CD4-positive, alpha-beta T cell (primary cell): Measurements from ENCODE around the gene SSBP3. TPM values are rescaled to one million over a fixed set of nuclear protein-coding genes. Genes with fewer than 3 reads are reported as not detected.

Experiments
- ATAC-seq: fragments of 200-7000 bp; cut with Tn5 transposase; one replicate; pipeline ENCODE4 v1.10.0; 2022; ENCODE audit warnings: mild to moderate bottlenecking; ENCODE audit not compliant: poor library complexity
- CTCF ChIA-PET: fragments of 350-600 bp; sonication (Branson Sonifier 250); formaldehyde crosslinking; loops from one replicate; lab custom pipeline; 2021; ENCODE audit warnings: antibody characterized with exemption, inconsistent platforms; lab: Charles Lee
- POLR2A ChIA-PET: fragments of 350-600 bp; sonication (Branson Sonifier 250); formaldehyde crosslinking; loops from one replicate; lab custom pipeline; 2021; ENCODE audit warnings: antibody characterized with exemption, inconsistent platforms; lab: Charles Lee
- DNase-seq, 14 experiments: peaks; one replicate each; pipeline ENCODE4 v3.0.0-alpha.2; 2013 to 2020; ENCODE audit warnings: mixed read lengths in 2 of 14
- H3K27ac ChIP-seq, 2 donors: one replicate each; pipeline versions ENCODE4 v1.5.1 to v1.7.0; 2013; ENCODE audit warnings: low read length in 2 of 2, low read depth in 1 of 2, mild to moderate bottlenecking in 1 of 2
- H3K27me3 ChIP-seq, 2 experiments: 1 replicate in 1 of 2; 2 replicates in 1 of 2; pipeline versions ENCODE4 v1.6.1 to v1.7.0; 2013; ENCODE audit warnings: low read length in 2 of 2, control low read depth in 1 of 2, mild to moderate bottlenecking in 1 of 2, moderate library complexity in 1 of 2; ENCODE audit not compliant: insufficient read depth in 2 of 2, control insufficient read depth in 1 of 2
- H3K36me3 ChIP-seq: one replicate; pipeline ENCODE4 v1.6.1; 2013; ENCODE audit warnings: low read length, control low read depth; ENCODE audit not compliant: insufficient read depth
- H3K4me1 ChIP-seq: one replicate; pipeline ENCODE4 v1.6.1; 2013; ENCODE audit warnings: low read length, control low read depth; ENCODE audit not compliant: insufficient read depth
- H3K4me3 ChIP-seq: one replicate; pipeline ENCODE4 v1.5.1; 2013; ENCODE audit warnings: mild to moderate bottlenecking, low read length, moderate library complexity
- H3K9me3 ChIP-seq, 2 experiments: 1 replicate in 1 of 2; 2 replicates in 1 of 2; pipeline versions ENCODE4 v1.6.1 to v1.7.0; 2013; ENCODE audit warnings: low read length in 2 of 2, mild to moderate bottlenecking in 2 of 2, control low read depth in 1 of 2, moderate library complexity in 1 of 2; ENCODE audit not compliant: control insufficient read depth in 1 of 2, insufficient read depth in 1 of 2
- H3K27ac Mint-ChIP-seq: one replicate; pipeline ENCODE4 v1.8.0; 2020; ENCODE audit warnings: mixed read lengths
- H3K27me3 Mint-ChIP-seq: one replicate; pipeline ENCODE4 v1.8.0; 2021; ENCODE audit warnings: mixed read lengths
- H3K36me3 Mint-ChIP-seq: one replicate; pipeline ENCODE4 v1.8.0; 2021; ENCODE audit warnings: low read depth, mixed read lengths
- H3K4me1 Mint-ChIP-seq: one replicate; pipeline ENCODE4 v1.8.0; 2021; ENCODE audit warnings: low read depth, mixed read lengths
- H3K4me3 Mint-ChIP-seq: one replicate; pipeline ENCODE4 v1.8.0; 2020; ENCODE audit warnings: mild to moderate bottlenecking, mixed read lengths
- H3K9me3 Mint-ChIP-seq: one replicate; pipeline ENCODE4 v1.8.0; 2020; ENCODE audit warnings: mixed read lengths
- intact Hi-C, 2 experiments: fragments of 100-400 bp; cut with DNase I in 1 of 2; cut with micrococcal nuclease in 1 of 2; formaldehyde crosslinking; loops; one replicate each; pipeline versions ENCODE4 v1.15.1 to v1.9.0; 2023 to 2025; cut with DNase I, micrococcal nuclease
- total RNA-seq, 174 experiments: library from RNA in 2 of 174; stranded (reverse) in 2 of 174; gene quantifications; one replicate each; pipeline ENCODE4 v1.2.3 and lab custom pipeline; 2021 to 2026
- TF ChIP-seq, protein P1 (sequence below): fragments of 200-600 bp; IDR thresholded peaks from one replicate; pipeline ENCODE4 v1.8.0; 2022; ENCODE audit warnings: antibody characterized with exemption, mild to moderate bottlenecking

The SSBP3 gene
- total RNA-seq, 2 experiments from 2014 or later = 50.6 to 52.4 TPM

DNA sequence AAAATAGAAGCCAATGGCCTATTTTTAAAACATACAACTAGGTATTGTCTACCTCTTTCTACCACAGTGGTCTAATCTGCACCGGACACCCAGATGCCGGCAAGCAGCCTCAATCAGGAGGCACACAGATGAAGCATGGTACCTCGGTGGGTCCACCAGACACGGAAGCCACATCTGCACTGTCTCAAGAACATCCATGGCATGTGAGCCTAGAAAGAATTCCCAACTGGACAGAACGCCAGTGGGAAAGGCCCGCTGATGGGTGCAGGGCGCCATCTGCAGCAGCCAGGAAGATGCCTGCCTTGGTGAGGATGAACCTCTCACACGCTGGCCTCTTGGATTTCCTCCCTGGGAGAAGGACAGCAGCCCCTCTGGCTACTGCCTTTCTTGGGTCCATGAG lies 126.7 kb downstream of the SSBP3 start:
- ATAC-seq (no peak), DNase-seq (no peak)
- Mint-ChIP-seq H3K36me3 (peaks cover 20% of the 10 kb centered on the region), H3K4me3 (no peak overlapping the region), H3K4me1 (peaks cover 80% of the 10 kb centered on the region), H3K9me3 (no peaks in the 10 kb centered on the region), H3K27ac (peak overlapping the region; percentile 98), H3K27me3 (no peaks in the 10 kb centered on the region)
- POLR2A ChIA-PET = no interaction called here
- Histone ChIP-seq H3K4me1 (peaks cover 78% of the 10 kb centered on the region), H3K27me3 (no peaks in the 10 kb centered on the region), H3K9me3 (no peaks in the 10 kb centered on the region), H3K36me3 (peaks cover 27% of the 10 kb centered on the region), H3K4me3 (no peak overlapping the region), H3K27ac (no peak overlapping the region)
- CTCF ChIA-PET = no interaction called here
- intact Hi-C loops = no loop called here
- TF ChIP-seq, protein P1, sequence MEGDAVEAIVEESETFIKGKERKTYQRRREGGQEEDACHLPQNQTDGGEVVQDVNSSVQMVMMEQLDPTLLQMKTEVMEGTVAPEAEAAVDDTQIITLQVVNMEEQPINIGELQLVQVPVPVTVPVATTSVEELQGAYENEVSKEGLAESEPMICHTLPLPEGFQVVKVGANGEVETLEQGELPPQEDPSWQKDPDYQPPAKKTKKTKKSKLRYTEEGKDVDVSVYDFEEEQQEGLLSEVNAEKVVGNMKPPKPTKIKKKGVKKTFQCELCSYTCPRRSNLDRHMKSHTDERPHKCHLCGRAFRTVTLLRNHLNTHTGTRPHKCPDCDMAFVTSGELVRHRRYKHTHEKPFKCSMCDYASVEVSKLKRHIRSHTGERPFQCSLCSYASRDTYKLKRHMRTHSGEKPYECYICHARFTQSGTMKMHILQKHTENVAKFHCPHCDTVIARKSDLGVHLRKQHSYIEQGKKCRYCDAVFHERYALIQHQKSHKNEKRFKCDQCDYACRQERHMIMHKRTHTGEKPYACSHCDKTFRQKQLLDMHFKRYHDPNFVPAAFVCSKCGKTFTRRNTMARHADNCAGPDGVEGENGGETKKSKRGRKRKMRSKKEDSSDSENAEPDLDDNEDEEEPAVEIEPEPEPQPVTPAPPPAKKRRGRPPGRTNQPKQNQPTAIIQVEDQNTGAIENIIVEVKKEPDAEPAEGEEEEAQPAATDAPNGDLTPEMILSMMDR = no peak

DNA sequence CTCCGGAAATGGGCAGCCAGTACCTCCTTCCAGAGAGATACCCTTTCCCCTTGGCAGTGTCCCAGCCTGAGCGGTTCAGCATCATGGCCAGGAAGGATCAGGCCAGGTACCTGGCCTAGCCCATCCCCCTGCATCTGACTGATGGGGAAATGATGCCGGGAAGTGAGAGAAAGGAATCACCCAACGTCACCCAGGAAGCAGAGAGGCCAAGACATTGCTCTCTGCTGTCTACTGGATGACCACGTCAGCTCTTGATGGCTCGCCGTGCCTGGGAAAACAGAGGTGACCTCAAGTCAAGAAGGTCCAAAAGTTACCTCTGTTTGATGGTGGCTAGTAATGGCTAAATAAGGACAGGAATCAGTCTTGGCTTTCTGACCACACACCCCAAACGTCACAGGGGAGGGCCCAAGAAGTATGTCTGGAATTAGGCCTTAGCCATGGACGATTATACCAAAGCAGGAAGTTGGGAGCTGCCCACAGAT lies 127.2 kb downstream of the SSBP3 start:
- Mint-ChIP-seq H3K4me1 (peaks cover 75% of the 10 kb centered on the region), H3K36me3 (peaks cover 20% of the 10 kb centered on the region), H3K27ac (peak overlapping the region; percentile 98), H3K9me3 (no peaks in the 10 kb centered on the region), H3K27me3 (no peaks in the 10 kb centered on the region), H3K4me3 (no peak overlapping the region)
- no peaks in the 10 kb centered on the region for H3K27me3 ChIP-seq
- peaks cover 27% of the 10 kb centered on the region for H3K36me3 ChIP-seq
- no peak overlapping the region for H3K4me3 ChIP-seq
- H3K27ac ChIP-seq = no peak overlapping the region
- ChIA-PET CTCF (no interaction called here), POLR2A (no interaction called here)
- no peaks in the 10 kb centered on the region for H3K9me3 ChIP-seq
- TF ChIP-seq, protein P1 = no peak
- H3K4me1 ChIP-seq = peaks cover 74% of the 10 kb centered on the region
- DNase-seq = no peak
- intact Hi-C loops = no loop called here
- ATAC-seq = no peak

DNA sequence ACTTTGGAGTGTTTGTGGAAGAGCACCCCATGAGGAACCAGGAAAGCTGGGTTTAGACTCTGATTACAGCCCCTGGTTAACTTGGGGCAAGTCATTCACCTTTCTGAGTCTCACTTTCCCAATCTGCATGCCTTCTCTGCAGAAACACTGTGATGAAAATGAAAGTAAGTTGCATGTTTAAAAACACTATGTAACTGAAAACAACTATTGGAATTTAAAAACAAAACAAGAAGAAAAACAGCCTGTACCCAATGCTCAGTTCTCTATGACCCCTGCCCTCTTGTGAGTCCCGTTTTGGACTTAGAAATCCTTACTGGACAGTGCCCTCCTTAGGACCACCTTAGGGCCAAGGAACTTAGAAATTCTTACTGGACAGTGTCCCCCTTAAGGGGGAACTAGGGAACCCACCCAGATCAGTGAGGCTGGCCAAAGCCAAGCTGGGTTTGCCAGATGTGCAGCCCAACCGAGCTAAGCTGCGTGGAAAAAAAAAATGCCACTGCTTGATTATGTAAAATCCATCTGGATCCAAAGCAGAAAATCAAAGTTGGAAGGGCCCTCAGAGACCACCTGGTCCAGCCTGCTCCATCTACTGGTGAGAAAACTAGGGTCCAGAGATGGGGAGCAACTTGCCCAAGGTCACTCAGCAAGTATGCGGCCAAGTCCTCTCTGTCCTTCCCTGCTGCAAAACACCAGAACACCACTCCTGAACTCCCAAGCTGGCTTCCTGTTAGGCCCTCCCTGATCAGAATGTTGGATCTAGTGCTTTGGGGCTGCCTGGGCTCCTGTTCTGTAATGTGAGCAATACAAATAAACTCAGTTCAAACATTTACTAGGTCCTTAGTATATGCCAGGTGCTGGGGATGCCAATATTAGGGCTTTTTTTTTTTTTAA lies 128.5 kb downstream of the SSBP3 start:
- CTCF ChIA-PET = interaction anchor here (1.2 kb wide), 1 partner anchor 10 kb away, joined by 3 read pairs; no protein-coding TSS in a partner anchor
- H3K27ac ChIP-seq = no peak overlapping the region

More for the DNA sequence above, 128.5 kb downstream of the SSBP3 start:
- intact Hi-C loops = no loop called here
- no peaks in the 10 kb centered on the region for H3K27me3 Mint-ChIP-seq
- H3K36me3 Mint-ChIP-seq = peaks cover 20% of the 10 kb centered on the region
- peak overlapping the region; percentile 85 for H3K27ac Mint-ChIP-seq
- H3K4me1 ChIP-seq = peaks cover 65% of the 10 kb centered on the region
- peaks cover 27% of the 10 kb centered on the region for H3K36me3 ChIP-seq
- peak overlapping the region; percentile 76 for H3K4me3 Mint-ChIP-seq
- TF ChIP-seq, protein P1 = no peak
- H3K4me3 ChIP-seq = no peak overlapping the region
- H3K9me3 Mint-ChIP-seq = no peaks in the 10 kb centered on the region
- POLR2A ChIA-PET = interaction anchor here (0.8 to 1.3 kb wide), 4 partner anchors 8 to 77 kb away, joined by 3 to 5 read pairs (median 4); partner anchors contain the start of genes CYB5RL and MRPL37
- H3K4me1 Mint-ChIP-seq = peaks cover 69% of the 10 kb centered on the region
- DNase-seq (no peak), ATAC-seq (no peak)
- no peaks in the 10 kb centered on the region for H3K27me3 ChIP-seq
- H3K9me3 ChIP-seq = no peaks in the 10 kb centered on the region
